GM21447 (cell line): Measurements from ENCODE around the gene COPA.
"Not testable (repeated sequence)": the region's sequence is repeated elsewhere in the genome, so short reads cannot be mapped to it uniquely, and the experiment has no call there.

Experiments used
- ATAC-seq: cut with Tn5 transposase; IDR thresholded peaks from one replicate; pipeline ENCODE4 v1.9.1; 2021; ENCODE audit not compliant: unreplicated experiment

COPA gene

DNA sequence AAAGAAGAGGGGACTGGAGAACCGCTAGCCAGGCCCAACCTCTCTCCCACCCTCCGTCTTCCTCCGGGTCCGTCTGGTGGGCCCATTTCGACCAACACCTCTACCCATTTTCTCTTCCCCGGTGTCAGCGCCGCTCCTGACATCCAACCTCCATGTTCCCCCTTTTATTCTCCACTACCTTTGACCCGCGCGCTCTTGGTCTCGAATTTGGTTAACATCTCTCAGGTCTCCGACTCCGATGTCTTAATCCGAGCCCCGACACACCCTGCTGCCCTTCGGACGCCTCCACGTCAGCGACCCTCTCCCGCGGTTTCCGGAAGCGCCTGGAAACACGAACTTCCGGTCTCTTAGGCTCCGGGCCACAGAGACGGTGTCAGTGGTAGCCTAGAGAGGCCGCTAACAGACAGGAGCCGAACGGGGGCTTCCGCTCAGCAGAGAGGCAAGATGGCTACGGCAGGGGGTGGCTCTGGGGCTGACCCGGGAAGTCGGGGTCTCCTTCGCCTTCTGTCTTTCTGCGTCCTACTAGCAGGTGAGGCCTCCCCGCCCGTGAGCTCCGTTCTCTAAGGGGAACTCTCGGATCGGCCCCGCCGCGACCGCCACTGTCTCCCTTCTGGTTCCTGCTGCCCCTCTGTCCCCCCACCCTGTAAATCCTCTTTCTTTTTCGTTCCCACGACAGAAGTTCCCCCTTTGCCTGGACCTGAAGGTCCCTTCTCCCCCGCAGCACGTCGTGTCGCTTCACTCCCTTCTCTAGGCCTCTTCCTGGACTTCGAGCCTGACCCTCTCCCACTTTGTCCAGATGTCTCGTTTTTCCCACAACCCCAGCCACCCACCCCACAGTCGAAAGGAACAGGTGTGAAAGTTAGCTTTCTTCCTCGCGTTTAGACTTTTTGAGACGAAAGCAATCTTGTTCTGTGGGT, at the start of gene COPA, which contains the start of gene NCSTN:
Gene COPA (minus strand): TSS at position 298 of the 917 bp plus-strand sequence. CDS start 80 bp downstream, at position 218.
Gene NCSTN (plus strand): TSS at position 431 of the 917 bp plus-strand sequence. CDS start 14 bp downstream, at position 445.
- ATAC-seq, result peak; percentile 91

DNA sequence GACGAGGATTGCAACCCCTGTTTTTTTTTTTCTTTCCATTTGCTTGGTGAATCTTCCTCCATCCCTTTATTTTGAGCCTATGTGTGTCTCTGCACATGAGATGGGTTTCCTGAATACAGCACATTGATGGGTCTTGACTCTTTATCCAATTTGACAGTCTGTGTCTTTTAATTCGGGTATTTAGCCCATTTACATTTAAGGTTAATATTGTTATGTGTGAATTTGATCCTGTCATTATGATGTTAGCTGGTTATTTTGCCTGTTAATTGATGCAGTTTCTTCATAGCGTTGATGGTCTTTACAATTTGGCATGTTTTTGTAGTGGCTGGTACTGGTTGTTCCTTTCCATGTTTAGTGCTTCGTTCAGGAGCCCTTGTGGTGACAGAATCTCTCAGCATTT, 45.4 kb upstream of the COPA start:
- not testable (repeated sequence) for ATAC-seq

DNA sequence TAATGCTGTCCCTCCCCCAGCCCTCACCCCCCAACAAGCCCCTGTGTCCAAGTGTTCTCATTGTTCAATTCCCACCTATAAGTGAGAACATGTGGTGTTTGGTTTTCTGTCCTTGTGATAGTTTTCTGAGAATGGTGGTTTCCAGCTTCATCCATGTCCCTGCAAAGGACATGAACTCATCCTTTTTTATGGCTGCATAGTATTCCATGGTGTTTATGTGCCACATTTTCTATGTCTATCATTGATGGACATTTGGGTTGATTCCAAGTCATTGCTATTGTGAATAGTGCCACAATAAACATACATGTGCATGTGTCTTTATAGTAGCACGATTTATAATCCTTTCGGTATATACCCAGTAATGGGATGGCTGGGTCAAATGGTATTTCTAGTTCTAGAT, 41.8 kb upstream of the COPA start:
- not testable (repeated sequence) for ATAC-seq

DNA sequence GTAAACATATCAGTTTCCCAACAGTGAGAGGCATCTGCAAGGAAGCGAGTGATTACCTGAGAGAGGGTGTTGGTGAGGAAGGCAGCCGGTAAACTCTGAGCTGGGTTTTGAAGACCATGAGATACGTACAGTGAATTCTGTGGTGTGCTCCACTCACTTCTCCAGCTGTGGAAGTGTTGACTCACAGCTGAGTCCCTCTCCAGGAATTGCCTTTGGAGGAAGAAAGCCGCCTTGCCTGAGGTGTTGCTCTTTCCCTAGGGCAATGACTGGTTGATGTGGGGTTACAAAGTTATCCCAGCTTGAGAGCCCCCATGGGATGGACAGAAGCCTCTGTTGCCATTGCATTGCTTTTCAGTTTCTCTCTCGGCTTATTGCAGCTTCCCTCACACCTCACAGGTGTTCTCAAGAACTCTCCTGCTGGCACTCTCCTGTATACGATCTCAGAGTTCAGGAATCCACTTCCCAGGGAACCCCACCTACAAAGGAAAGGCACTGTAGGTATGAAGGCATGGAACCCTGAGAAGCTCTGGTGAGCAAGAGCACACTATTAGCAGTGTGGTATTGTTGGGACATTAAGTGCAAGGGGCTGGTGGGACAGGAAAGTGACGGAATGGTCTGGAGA, 34.6 kb upstream of the COPA start:
- ATAC-seq, result no peak

DNA sequence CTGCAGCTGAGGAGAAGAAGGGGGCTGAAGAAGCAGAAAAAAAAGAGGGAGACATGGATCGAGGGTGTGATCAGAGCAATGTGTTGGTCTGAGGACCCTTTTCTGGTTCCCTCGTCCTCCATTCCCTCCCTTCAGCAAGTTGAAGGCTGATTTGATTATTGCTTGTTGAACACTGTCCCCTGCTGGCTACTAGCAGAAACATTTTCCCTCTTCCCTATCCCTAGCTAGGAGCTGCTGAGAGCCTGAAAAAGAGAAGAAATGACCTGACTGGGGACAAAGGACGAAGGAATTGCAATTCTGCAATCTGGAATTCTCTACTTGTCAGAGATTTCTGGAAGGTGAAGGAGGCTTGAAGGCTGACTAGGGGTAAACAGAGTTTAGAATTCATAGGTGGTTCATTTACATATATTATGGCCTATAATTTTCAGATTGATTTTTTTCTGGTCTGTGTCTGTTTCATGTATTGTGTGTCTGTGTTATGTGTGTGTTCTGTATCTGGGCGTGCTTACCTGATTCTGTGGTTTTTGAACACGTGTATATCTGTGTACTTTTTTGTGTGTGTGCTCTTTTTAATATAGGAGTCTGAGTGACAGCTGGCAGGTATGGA, 33.6 kb upstream of the COPA start:
- ATAC-seq, result no peak

DNA sequence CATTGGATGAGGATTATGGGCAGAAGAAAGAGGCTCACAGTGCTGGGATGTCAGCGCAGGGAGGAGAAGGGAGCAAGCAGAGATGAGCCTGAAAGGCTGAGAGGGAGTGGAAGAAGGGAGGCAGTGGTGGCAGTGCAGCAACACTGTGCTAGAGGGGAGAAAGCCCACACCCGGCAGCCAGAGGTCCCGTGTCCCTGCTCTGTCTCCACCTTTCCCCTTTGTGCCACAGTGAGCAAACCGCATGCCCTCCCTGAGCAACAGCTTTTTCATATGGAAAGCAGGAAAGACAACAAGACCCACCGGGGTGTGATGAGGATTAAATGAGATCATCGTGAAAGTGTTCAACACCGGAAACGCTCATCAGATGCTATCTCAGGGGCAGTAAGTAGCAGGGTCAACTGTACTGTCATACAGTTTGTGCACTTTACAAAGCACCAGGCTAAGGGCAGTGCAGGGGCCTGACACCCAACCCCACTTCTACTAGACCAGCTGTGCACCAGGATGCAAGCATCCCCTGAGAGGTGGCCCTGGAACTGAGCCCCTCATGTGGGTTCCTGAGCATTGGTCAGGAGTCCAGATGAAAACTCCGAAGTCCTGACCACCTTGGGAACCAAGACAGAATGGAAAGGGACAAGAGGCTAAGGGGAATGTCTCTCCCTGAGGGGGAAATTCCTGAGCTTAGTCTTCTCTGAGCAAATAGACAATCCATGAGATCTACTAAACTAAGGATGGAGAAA, 32.9 kb upstream of the COPA start:
- no peak for ATAC-seq

DNA sequence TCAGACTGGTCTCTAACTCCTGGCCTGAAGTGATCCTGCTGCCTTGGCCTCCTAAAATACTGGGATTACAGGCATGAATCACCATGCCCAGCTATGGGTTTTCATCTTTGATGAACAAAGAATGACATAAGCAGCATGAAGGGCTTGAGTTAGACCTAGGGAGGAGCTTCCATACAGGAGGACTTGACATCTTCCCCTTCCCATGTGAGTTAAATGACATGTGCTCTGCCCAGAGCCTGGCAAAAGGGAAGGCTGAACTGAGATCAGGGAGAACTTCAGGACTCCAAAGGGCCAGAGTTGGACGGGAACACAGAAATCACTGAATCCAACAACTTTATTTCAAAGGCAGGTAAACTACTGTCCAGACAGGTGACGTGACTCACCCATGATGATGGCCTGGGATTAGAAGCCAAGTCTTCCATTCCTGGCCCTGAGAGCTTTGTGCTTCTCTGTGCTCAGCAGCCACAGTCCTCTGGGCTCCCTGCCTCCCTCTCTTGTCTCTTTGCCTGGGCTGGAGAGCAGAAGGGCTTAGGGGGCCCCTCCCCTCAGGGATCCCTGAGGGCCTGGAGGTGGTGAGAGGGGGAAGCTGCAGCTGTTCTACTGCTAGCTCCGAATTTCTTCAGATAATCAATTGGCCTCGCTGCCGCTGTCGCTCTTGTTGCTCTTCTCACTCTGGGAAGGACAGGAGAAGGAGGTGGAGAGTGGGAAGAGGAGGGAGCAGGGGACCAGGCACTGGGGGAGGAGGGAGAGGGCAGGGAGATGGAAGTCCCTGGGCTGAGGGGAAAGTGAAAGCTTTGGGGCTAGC, 31.5 kb upstream of the COPA start:
- ATAC-seq, result no peak

DNA sequence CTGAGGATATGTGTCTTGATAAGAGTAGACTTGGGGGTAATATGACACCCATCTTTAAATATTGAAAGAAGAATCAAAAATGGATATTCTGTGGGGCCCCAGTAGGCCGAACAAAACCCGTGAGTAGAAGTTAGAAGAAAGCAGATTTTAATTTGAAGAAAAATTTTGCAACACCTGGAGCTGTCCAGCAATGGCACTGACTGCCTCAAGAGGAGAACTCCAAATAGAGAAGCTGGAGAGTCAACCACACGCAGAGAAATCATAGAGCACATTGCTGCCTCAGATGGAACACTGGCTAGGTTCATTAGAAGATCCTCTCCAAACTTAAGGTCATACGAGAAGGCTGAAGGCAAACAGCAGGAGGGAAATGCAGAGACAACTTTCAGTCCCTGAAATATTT, 30.6 kb upstream of the COPA start:
- no peak for ATAC-seq

DNA sequence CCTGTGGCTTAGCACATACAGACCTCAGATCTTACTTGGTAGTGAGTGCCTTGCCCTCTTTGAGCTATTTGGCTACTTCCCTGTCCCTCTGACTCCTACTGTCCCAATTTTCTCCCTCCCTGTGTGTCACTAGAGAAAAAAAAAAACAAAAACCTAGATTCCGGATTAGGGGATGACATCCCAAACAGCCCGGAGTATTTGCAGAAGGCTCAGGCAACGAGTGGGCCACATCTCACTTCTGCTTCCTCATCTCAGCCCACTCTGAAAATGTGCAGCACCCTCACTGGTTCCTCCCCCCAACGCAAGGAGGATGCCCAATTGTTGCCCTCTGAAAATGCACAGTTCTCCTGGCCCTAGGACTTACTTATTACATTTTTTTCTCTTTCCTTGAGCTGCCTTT, 28.7 kb upstream of the COPA start:
- no peak for ATAC-seq

DNA sequence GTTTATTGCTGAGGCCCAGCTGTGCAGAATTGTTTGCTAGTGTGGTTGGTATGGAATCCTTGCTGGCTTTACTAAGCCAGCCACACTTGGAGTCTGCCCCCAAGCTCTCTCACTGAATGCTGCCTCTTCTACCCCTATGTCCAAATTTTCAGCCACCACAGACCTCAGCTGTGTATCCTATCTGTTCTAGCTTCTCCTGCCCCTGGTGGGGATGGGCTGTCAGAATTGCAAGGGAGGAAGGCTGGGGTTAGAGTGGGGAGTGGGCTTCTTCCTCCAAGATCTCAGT, 28.2 kb upstream of the COPA start:
- ATAC-seq, result no peak

DNA sequence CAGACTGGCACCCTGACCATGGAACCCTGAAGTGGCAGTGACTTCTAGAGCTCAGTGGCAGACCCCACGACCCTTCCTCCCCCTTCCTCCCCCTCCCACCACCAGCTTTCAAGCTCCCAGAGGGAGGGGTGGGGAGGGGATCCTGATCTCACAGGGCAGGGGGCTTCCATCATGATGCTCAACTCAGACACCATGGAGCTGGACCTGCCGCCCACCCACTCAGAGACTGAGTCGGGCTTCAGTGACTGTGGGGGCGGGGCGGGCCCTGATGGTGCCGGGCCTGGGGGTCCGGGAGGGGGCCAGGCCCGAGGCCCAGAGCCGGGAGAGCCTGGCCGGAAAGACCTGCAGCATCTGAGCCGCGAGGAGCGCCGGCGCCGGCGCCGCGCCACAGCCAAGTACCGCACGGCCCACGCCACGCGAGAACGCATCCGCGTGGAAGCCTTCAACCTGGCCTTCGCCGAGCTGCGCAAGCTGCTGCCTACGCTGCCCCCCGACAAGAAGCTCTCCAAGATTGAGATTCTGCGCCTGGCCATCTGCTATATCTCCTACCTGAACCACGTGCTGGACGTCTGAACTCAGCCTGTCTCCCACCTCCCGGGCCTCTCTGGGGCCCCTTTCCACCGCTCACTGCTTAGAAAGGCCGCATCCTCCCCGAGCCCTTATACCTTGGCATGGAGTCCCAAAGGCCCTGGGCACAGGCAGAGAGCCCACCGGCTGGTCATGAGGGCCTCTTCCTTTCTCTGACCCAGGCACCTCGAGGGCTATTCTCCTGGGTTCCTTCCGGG, 27.7 kb upstream of the COPA start:
- no peak for ATAC-seq

DNA sequence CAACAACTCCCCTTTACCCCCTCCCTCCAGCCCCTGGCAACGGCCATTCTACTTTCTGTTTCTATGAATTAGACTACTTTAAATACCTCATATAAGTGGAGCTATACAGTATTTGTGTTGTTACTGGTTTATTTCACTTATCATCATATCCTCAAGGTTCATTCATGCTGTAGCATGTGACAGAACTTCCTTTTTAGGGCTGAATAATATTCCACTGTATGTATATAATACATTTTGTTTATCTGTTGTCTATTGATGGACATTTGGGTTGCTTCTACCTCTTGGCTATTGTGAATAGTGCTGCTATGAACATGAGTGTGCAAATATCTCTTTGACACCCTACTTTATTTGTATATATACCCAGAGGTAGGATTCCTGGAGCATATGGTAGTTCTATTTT, 26.0 kb upstream of the COPA start:
- no peak for ATAC-seq

DNA sequence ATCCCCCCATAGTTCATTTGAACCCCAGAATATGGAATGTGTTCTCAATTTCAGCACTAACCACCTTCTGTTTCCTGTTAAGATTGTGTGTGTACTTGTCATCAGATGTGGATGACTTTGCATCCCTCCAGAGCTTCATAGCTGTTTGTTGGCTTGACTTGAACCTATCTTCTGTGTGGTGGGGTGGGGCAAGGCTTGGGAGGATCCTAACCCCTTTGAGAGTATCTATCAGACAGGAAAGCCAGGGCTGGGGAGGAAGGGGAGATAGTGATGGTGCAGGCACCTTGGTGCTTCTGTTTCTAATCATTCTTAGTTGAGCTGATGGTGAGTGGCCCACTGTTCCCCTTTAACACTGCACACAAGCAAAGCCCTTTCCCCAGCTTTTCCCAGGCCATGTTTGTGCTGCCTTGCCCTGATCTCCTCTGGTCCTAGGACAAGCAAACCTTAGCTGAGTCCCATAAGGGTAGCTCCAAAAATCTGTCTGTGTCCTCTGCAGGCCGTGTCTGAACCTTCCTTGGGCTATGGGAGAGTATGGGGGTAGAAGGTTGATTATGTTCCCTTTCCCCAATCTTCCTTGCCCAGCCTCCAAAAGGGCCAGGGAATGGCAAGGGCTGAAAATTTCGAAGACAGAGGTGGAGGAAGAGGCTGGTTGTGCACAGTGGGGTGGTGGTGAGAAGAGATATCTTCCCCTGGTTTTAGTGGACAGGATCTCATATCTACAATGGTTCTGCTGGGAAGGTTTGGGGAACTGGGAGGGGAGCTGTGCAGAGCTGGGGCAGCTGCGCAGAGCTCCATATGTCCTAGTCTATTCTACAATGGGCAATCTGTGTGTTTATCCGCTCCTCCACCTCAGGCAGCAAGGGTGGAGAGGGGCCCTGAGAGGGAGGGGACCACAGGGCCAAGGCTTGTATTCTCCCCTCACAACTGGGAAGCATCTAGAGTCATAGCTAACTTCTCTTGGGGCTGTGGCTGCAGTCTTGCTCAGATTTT, 25.2 kb upstream of the COPA start:
- ATAC-seq, result no peak

DNA sequence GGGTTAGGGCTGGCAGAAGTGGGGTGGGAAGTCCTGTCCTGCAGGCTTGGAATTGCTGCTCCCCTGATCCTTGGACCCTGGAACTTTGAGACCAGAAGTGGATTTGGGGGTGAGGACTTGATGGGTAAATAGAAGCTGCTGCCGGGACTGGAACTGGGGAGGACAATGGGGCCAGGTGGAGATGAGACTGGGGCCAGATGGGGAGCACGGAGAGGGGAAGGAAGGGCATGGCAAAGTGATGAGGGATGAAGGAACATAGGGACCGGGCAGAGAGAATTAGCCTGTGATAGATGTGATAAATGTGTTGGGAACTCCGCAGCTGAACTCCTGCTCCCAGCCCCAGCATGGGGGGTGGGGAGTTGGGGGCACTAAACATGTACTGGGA, 24.5 kb upstream of the COPA start:
- ATAC-seq, result no peak

DNA sequence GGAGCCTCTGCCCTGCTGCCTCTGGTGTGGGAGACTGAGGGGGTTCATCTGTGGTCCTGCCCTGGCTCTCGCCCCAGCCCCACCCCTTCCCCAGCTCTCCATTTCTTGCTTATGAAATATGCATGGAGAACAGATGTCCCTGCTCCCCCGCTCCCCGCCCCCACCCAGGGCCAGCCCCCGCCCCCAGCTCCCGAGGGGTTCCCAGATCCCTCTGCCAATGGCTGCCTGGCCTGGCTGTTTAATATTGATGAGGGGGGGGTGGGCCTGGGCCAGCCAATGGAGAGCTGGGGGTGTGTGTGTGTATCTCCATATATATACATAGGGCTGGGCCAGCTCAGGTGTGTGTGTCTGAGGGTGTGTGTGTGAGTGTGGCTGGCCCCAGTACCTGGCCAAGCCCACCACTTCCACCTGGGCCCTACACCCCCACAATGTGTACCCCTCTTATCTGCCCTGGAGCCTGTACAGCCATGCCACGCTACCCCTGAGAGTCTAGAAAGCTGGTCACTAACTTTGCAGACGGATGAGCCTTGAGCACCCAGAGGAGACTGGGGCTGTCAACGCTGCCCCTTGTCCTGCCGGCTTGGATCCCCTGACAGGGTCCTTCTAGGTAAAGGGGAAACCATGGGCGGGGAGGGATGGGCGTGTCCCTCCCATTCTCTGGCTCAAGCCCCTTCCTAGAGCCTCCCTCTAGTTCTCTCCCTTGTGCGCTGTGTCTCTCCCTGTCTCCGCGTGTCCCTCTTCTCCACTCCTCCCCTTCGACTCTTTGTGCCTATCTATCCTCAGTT, 23.9 kb upstream of the COPA start, which contains the start of gene NHLH1:
Gene NHLH1 (plus strand): TSS at position 341 of the 785 bp plus-strand sequence. CDS start 3,661 bp downstream, outside the sequence.
- no peak for ATAC-seq

DNA sequence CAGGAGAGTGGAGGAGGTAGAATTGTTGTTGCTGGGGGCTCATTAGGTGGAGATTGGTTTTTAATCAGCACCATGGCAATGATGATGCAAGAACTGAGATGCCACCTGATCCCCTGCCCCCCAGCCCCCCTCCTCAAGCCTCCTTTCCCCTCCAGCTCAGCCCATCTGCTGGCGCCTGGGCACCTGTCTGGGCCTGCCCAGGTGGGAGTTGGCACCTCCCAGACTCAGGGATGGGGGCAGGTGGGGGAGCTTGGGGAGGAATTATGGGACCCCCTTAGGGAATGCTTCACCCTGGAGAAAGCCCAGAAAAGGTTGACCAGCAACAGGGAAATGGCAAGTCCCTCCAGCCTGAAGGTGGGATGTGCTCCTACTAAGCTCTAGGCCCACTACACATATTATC, 22.3 kb upstream of the COPA start:
- no peak for ATAC-seq

DNA sequence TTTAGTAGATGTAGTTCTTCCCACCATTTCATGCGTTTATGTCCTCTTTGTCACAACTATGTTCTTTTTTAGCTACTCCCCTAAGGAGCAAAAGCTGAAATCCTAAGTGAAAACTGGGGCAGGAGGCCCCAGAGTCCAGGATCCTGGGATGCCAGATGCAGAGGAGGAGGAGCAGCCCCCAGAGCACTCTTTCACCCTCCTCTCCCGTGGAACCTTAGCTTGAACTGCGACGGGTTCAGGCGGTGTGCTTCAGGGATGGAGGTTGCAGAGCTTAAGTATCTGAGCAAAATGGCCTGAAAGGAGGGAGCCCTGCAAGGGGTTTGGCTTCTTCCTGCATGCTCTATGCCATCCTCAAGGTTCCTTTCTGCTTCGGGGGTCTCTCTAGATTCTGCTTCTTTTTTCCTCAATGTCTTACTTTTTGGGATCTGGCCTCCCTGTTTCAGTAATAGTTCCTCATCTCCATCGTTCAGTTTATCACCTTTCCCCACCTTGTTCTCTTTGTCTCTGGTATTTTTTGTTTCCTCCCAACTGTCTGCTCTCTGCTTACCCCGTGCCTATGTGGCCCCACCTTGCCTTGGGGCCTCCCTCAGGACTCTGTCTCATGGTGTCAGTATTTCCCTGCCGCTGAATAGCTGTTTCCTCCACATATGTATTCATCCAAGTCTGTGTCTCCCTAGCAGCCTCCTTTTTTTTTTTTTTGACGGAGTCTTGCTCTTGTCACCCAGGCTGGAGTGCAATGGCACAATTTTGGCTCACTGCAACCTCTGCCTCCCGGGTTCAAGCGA, 21.1 kb upstream of the COPA start:
- ATAC-seq, result no peak
